PC-9 (cell line): Measurements from ENCODE around the gene PLEKHM1. TPM values are rescaled to one million over a fixed set of nuclear protein-coding genes. Genes with fewer than 3 reads are reported as not detected.

Source experiments
- BruUV-seq: library from RNA; stranded (reverse); fragments of 400-500 nt; replicated peaks from 2 replicates; lab custom pipeline; 2021; lab: Mats Ljungman, UMichigan
- CTCF ChIA-PET: fragments of 300-600 bp; sonication (Branson Sonifier 250); formaldehyde crosslinking; loops from one replicate; lab custom pipeline; 2022; ENCODE audit warnings: antibody characterized with exemption; lab: Charles Lee
- POLR2A ChIA-PET: fragments of 300-600 bp; sonication (Branson Sonifier 250); formaldehyde crosslinking; loops from one replicate; lab custom pipeline; 2022; ENCODE audit warnings: antibody characterized with exemption; ENCODE audit not compliant: unreplicated experiment; lab: Charles Lee
- DNase-seq, 2 experiments: peaks; one replicate each; pipeline versions ENCODE4 v3.0.0 to v3.0.0-alpha.2; 2015 to 2022; ENCODE audit warnings: mixed read lengths in 1 of 2
- H2AFZ ChIP-seq: fragments of 200-600 bp; sonication (generic); 2 replicates; pipeline ENCODE4 v1.8.1; 2017; ENCODE audit warnings: antibody characterized with exemption
- H3F3A ChIP-seq: fragments of 200-600 bp; sonication (generic); 2 replicates; pipeline ENCODE4 v1.8.1; 2017; ENCODE audit warnings: antibody characterized with exemption, mild to moderate bottlenecking, low read depth; ENCODE audit not compliant: insufficient read depth
- H3K27ac ChIP-seq: fragments of 200-600 bp; sonication (generic); 2 replicates; pipeline ENCODE4 v1.6.1; 2016; ENCODE audit warnings: mixed run types
- H3K27me3 ChIP-seq: fragments of 200-600 bp; sonication (generic); 2 replicates; pipeline ENCODE4 v1.6.1; 2016; ENCODE audit warnings: low read depth, mixed run types; ENCODE audit not compliant: insufficient read depth
- H3K36me3 ChIP-seq: fragments of 200-600 bp; sonication (generic); 2 replicates; pipeline ENCODE4 v1.6.1; 2016; ENCODE audit warnings: low read depth, mixed run types
- H3K4me1 ChIP-seq: fragments of 200-600 bp; sonication (generic); replicated peaks from 2 replicates; pipeline ENCODE4 v1.6.1; 2016; ENCODE audit warnings: mixed run types; ENCODE audit not compliant: insufficient read depth
- H3K4me2 ChIP-seq: fragments of 200-600 bp; sonication (generic); 2 replicates; pipeline ENCODE4 v1.6.1; 2017; ENCODE audit warnings: mixed run types
- H3K4me3 ChIP-seq: fragments of 200-600 bp; sonication (generic); 2 replicates; pipeline ENCODE4 v1.6.1; 2016; ENCODE audit warnings: mixed run types
- H3K79me2 ChIP-seq: fragments of 200-600 bp; sonication (generic); 2 replicates; pipeline ENCODE4 v1.6.1; 2017; ENCODE audit warnings: low read depth, mixed run types
- H3K9me2 ChIP-seq: fragments of 200-600 bp; sonication (generic); 2 replicates; pipeline ENCODE4 v1.8.1; 2017; ENCODE audit warnings: mild to moderate bottlenecking; ENCODE audit not compliant: insufficient read depth
- H3K9me3 ChIP-seq: fragments of 200-600 bp; sonication (generic); 2 replicates; pipeline ENCODE4 v1.8.1; 2016; ENCODE audit warnings: low read depth; ENCODE audit not compliant: insufficient read depth
- H4K20me1 ChIP-seq: fragments of 200-600 bp; sonication (generic); 2 replicates; pipeline ENCODE4 v1.8.1; 2017; ENCODE audit not compliant: insufficient read depth
- EZH2 ChIP-seq: fragments of 200-600 bp; sonication (generic); IDR thresholded peaks from 2 replicates; pipeline ENCODE4 v1.8.0; 2017; ENCODE audit warnings: antibody characterized with exemption, low read depth
- intact Hi-C: fragments of 100-400 bp; cut with micrococcal nuclease; formaldehyde crosslinking; loops from one replicate; pipeline ENCODE4 v1.10.0; 2022; ENCODE audit not compliant: unreplicated experiment
- total RNA-seq: library from RNA; stranded (reverse); gene quantifications from 2 replicates; pipeline ENCODE4 v1.2.3, GENCODE V29; 2021
- TF ChIP-seq, protein P1 (sequence below): fragments of 200-600 bp; sonication (generic); conservative IDR thresholded peaks from 2 replicates; pipeline ENCODE4 v1.6.1; 2017; ENCODE audit warnings: mixed run types, antibody characterized with exemption, mild to moderate bottlenecking, moderate library complexity

Gene PLEKHM1
- total RNA-seq, 1 experiment from 2014 or later = 42.5 TPM

DNA sequence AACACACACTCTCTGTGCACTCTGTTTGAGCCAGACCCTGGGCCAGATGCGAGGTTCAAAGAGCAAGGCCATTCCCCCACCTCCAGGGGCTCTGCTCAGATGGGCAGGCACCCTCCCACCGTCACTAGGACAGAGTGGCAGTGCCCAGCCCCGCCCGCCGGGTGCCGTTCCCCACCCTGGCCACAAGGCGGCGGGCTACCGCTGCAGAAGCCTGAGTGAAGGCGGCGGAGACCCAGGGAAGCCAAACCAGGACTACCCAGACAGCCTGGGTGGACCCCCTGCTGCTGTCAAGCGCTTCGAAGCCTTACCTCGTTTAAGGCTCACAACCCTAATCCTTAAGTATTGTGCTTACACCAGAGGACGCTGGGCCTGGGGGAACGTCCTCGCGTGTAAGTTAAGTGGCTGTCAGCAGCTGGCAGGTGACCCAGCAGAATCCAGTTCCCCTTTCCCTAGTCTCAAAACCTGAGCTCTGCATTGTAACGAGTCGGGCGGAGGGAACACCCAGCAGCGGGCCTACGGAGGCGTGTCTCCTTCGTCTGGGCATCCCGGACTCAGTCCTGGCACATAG lies 62.4 kb downstream of the PLEKHM1 start:
- ChIA-PET POLR2A (interaction anchor here (0.6 kb wide), 1 partner anchor 18 kb away, joined by 7 read pairs; no protein-coding TSS in a partner anchor), CTCF (no interaction called here)
- Histone ChIP-seq H4K20me1 (peaks cover 14% of the 10 kb centered on the region), H3K36me3 (no peaks in the 10 kb centered on the region), H3K9me2 (no peaks in the 10 kb centered on the region), H3K27me3 (no peaks in the 10 kb centered on the region), H3F3A (peaks cover 28% of the 10 kb centered on the region), H3K4me2 (peak overlapping the region; percentile 41), H3K4me3 (no peak overlapping the region), H3K4me1 (peaks cover 37% of the 10 kb centered on the region), H3K27ac (no peak overlapping the region), H3K9me3 (no peaks in the 10 kb centered on the region), H2AFZ (no peak overlapping the region), H3K79me2 (peaks cover 34% of the 10 kb centered on the region)
- TF ChIP-seq, protein P1, sequence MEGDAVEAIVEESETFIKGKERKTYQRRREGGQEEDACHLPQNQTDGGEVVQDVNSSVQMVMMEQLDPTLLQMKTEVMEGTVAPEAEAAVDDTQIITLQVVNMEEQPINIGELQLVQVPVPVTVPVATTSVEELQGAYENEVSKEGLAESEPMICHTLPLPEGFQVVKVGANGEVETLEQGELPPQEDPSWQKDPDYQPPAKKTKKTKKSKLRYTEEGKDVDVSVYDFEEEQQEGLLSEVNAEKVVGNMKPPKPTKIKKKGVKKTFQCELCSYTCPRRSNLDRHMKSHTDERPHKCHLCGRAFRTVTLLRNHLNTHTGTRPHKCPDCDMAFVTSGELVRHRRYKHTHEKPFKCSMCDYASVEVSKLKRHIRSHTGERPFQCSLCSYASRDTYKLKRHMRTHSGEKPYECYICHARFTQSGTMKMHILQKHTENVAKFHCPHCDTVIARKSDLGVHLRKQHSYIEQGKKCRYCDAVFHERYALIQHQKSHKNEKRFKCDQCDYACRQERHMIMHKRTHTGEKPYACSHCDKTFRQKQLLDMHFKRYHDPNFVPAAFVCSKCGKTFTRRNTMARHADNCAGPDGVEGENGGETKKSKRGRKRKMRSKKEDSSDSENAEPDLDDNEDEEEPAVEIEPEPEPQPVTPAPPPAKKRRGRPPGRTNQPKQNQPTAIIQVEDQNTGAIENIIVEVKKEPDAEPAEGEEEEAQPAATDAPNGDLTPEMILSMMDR = peak; percentile 99
- no peak for TF ChIP-seq EZH2
- peak; percentile 63 to 79 for DNase-seq
- intact Hi-C loops = loop anchor here (5.0 to 10.0 kb wide), 4 partner anchors 151 to 407 kb away; partner anchors contain the start of gene HEXIM1
- BruUV-seq = no TSS peak

DNA sequence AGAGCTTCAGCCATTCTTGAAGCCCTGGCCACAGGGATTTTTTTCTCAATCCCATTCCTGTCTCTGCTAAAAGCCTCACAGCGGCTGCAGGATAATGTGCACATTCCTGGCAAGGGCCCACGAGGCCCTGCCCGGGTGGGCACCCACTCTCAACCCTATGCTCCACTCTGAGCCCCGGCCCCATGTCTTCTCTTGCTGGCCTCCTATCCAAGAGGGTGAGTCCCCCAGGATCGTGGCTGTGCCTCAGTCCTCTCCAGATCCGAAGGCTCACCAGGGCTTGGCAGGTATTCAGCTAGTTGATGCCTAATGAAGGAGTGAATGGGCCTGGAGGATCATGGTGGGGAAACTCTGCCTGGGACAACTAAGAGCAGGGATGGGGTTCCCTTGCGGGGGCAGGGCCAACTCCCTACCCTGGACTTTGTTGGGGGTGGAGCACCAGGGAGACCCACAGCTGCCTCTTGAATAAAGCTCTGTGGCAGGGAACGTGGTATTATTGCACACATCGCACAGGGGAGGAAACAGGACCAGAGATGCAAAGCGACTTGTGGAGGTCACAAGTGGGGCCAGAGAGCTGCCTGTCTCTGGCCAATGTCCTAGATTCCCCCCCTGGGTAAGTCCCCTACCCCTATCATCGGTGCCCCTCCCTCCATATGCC lies 63.2 kb downstream of the PLEKHM1 start:
- TF ChIP-seq, protein P1 = no peak
- TF ChIP-seq EZH2 = no peak
- H3K79me2 ChIP-seq = peaks cover 42% of the 10 kb centered on the region
- peaks cover 20% of the 10 kb centered on the region for H4K20me1 ChIP-seq
- BruUV-seq = no TSS peak
- H3K4me2 ChIP-seq = no peak overlapping the region
- H3F3A ChIP-seq = peaks cover 27% of the 10 kb centered on the region
- H3K36me3 ChIP-seq = no peaks in the 10 kb centered on the region
- no peak overlapping the region for H2AFZ ChIP-seq
- peaks cover 41% of the 10 kb centered on the region for H3K4me1 ChIP-seq
- intact Hi-C loops = loop anchor here (5.0 to 10.0 kb wide), 4 partner anchors 150 to 407 kb away; partner anchors contain the start of gene HEXIM1
- ChIA-PET POLR2A (no interaction called here), CTCF (no interaction called here)
- DNase-seq = peak in 1 of 2 experiments; percentile 29
- H3K9me2 ChIP-seq = no peaks in the 10 kb centered on the region
- H3K27me3 ChIP-seq = no peaks in the 10 kb centered on the region
- no peak overlapping the region for H3K4me3 ChIP-seq
- no peak overlapping the region for H3K27ac ChIP-seq
- no peaks in the 10 kb centered on the region for H3K9me3 ChIP-seq

DNA sequence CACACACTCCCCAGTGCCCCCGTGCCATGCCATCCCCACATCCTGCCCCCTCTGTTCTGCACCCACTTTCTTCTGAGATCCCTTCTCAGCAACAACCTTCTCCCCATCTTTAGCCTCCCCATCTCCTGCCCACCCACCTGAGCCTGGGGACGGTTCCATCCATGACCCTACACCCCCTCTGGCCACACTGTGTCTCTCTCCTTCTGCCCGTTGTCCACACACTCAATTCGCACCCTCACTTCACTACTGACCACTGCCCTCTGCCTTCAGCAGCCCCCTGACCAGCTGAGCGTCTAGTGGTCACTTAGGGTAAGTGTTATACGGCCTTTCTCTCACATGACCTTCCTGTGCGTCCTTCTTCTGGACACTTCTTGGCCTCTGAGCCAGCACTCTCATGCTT lies 64.0 kb downstream of the PLEKHM1 start:
- no peak overlapping the region for H2AFZ ChIP-seq
- intact Hi-C loops = loop anchor here (5.0 to 10.0 kb wide), 4 partner anchors 149 to 408 kb away; partner anchors contain the start of gene HEXIM1
- peaks cover 48% of the 10 kb centered on the region for H3K4me1 ChIP-seq
- H3K27ac ChIP-seq = no peak overlapping the region
- H3K79me2 ChIP-seq = peaks cover 50% of the 10 kb centered on the region
- no peak for DNase-seq
- no peaks in the 10 kb centered on the region for H3K36me3 ChIP-seq
- H3K27me3 ChIP-seq = no peaks in the 10 kb centered on the region
- no peaks in the 10 kb centered on the region for H3K9me3 ChIP-seq
- no peak overlapping the region for H3K4me3 ChIP-seq
- peaks cover 27% of the 10 kb centered on the region for H3F3A ChIP-seq
- TF ChIP-seq, protein P1 = no peak
- TF ChIP-seq EZH2 = no peak
- H3K9me2 ChIP-seq = no peaks in the 10 kb centered on the region
- peaks cover 28% of the 10 kb centered on the region for H4K20me1 ChIP-seq
- ChIA-PET CTCF (interaction anchor here (0.6 to 1.7 kb wide), 2 partner anchors 109 to 291 kb away, joined by 8 to 12 read pairs; partner anchors contain the start of gene ACBD4), POLR2A (no interaction called here)
- BruUV-seq = no TSS peak
- H3K4me2 ChIP-seq = no peak overlapping the region
